Endothelial cell of umbilical vein (primary cell): ENCODE measurements around the gene PCBD1. TPM values are rescaled to one million over a fixed set of nuclear protein-coding genes. Genes with fewer than 3 reads are reported as not detected.

ENCODE experiments used
- BruUV-seq: library from RNA; stranded (reverse); fragments of 400-500 nt; replicated peaks from 2 replicates; lab custom pipeline; 2021; lab: Mats Ljungman, UMichigan
- CTCF ChIA-PET: fragments of 300-600, 350-600 bp; sonication (Branson Sonifier 250); formaldehyde crosslinking; loops from one replicate; lab custom pipeline; 2021; ENCODE audit warnings: antibody characterized with exemption, inconsistent platforms; lab: Charles Lee
- POLR2A ChIA-PET: fragments of 300-600, 350-600 bp; sonication (Branson Sonifier 250); formaldehyde crosslinking; loops from one replicate; lab custom pipeline; 2021; ENCODE audit warnings: antibody characterized with exemption, inconsistent platforms; lab: Charles Lee
- DNase-seq: peaks from one replicate; pipeline ENCODE4 v3.0.0-alpha.2; 2011; ENCODE audit warnings: low read depth, low spot score
- FAIRE-seq: peaks from 2 replicates; lab custom pipeline; 2011; peaks lifted over from hg19 to GRCh38; lab: Jason Lieb, UNC
- H2AFZ ChIP-seq: 2 replicates; pipeline ENCODE4 v1.6.0; 2012; ENCODE audit warnings: low read depth, low read length, control low read depth, inconsistent platforms
- H3K27ac ChIP-seq: 2 replicates; pipeline ENCODE4 v1.5.1; 2011; ENCODE audit warnings: low read depth, mild to moderate bottlenecking, control low read depth, low read length, moderate library complexity; ENCODE audit not compliant: insufficient read depth
- H3K27me3 ChIP-seq, 2 experiments: 2 replicates each; pipeline versions ENCODE4 v1.6.0 to v1.6.1; 2011; ENCODE audit warnings: low read length in 2 of 2, mixed read lengths in 1 of 2; ENCODE audit not compliant: control insufficient read depth in 2 of 2, insufficient read depth in 2 of 2
- H3K36me3 ChIP-seq, 2 experiments: 2 replicates in 1 of 2; 3 replicates in 1 of 2; pipeline ENCODE4 v1.5.1; 2011; ENCODE audit warnings: low read length in 2 of 2, mild to moderate bottlenecking in 1 of 2, moderate library complexity in 1 of 2; ENCODE audit not compliant: control insufficient read depth in 2 of 2, insufficient read depth in 2 of 2; ENCODE audit errors: extremely low read depth in 1 of 2
- H3K4me1 ChIP-seq: 3 replicates; pipeline ENCODE4 v1.5.1; 2011; ENCODE audit warnings: mild to moderate bottlenecking, low read length; ENCODE audit not compliant: control insufficient read depth, insufficient read depth; ENCODE audit errors: extremely low read depth
- H3K4me2 ChIP-seq: 2 replicates; pipeline ENCODE4 v1.6.1; 2011; ENCODE audit warnings: low read length, control low read depth, mixed read lengths; ENCODE audit not compliant: insufficient read depth
- H3K4me3 ChIP-seq, 3 experiments: fragments of 200-600 bp in 1 of 3; sonication (generic), shearing (Covaris generic) in 1 of 3; replicated peaks in 1 of 3; 2 replicates each; pipeline ENCODE4 v1.5.1; 2011 to 2016; ENCODE audit warnings: control low read depth in 3 of 3, low read length in 3 of 3, mild to moderate bottlenecking in 2 of 3, inconsistent platforms in 1 of 3, low read depth in 1 of 3, moderate library complexity in 1 of 3; ENCODE audit not compliant: insufficient read depth in 1 of 3
- H3K79me2 ChIP-seq: 2 replicates; pipeline ENCODE4 v1.6.0; 2012; ENCODE audit warnings: low read length, inconsistent platforms; ENCODE audit not compliant: control insufficient read depth, insufficient read depth
- H3K9ac ChIP-seq: replicated peaks from 2 replicates; pipeline ENCODE3; 2011; ENCODE audit warnings: low read length, control low read depth; ENCODE audit not compliant: insufficient read depth; ENCODE audit errors: extremely low read depth
- H3K9me1 ChIP-seq: replicated peaks from 3 replicates; pipeline ENCODE4 v1.6.0; 2011; ENCODE audit warnings: mild to moderate bottlenecking, low read length; ENCODE audit not compliant: control insufficient read depth, insufficient read depth; ENCODE audit errors: extremely low read depth
- H3K9me3 ChIP-seq: replicated peaks from 2 replicates; pipeline ENCODE4 v1.5.1; 2012; ENCODE audit warnings: low read length, inconsistent platforms; ENCODE audit not compliant: control insufficient read depth, insufficient read depth
- H4K20me1 ChIP-seq: replicated peaks from 2 replicates; pipeline ENCODE3; 2011; ENCODE audit warnings: mild to moderate bottlenecking, low read length; ENCODE audit not compliant: control insufficient read depth, insufficient read depth; ENCODE audit errors: extremely low read depth
- CTCF ChIP-seq, 2 donors: IDR thresholded peaks; 1 replicate in 1 of 2; 2 replicates in 1 of 2; pipeline ENCODE4 v1.5.1; 2011; ENCODE audit warnings: low read length in 2 of 2, mild to moderate bottlenecking in 2 of 2, moderate library complexity in 2 of 2, control low read depth in 1 of 2, inconsistent platforms in 1 of 2, low read depth in 1 of 2; ENCODE audit not compliant: insufficient read depth in 1 of 2; ENCODE audit errors: extremely low read depth in 1 of 2
- EZH2 ChIP-seq: IDR thresholded peaks from 2 replicates; pipeline ENCODE4 v1.6.1; 2012; ENCODE audit warnings: borderline replicate concordance, low read depth, mild to moderate bottlenecking, moderate library complexity, low read length, inconsistent platforms; ENCODE audit not compliant: severe bottlenecking
- FOS ChIP-seq: IDR thresholded peaks from 2 replicates; pipeline ENCODE4 v1.6.1; 2011; ENCODE audit warnings: mild to moderate bottlenecking, low read length, moderate library complexity, borderline replicate concordance; ENCODE audit not compliant: insufficient read depth
- GATA2 ChIP-seq: IDR thresholded peaks from 2 replicates; pipeline ENCODE4 v1.7.0; 2011; ENCODE audit warnings: low read depth, mild to moderate bottlenecking, moderate library complexity, mixed read lengths, low read length; ENCODE audit not compliant: insufficient read length, insufficient read depth
- JUN ChIP-seq: IDR thresholded peaks from 2 replicates; pipeline ENCODE4 v1.6.1; 2011; ENCODE audit warnings: borderline replicate concordance, low read depth; ENCODE audit not compliant: insufficient read length, insufficient read depth
- MAX ChIP-seq: IDR thresholded peaks from 2 replicates; pipeline ENCODE4 v1.6.1; 2011; ENCODE audit not compliant: insufficient read depth, insufficient read length
- MYC ChIP-seq: IDR thresholded peaks from one replicate; pipeline ENCODE4 v1.6.1; 2011; ENCODE audit warnings: mild to moderate bottlenecking, low read depth, low read length
- POLR2A ChIP-seq: IDR thresholded peaks from 2 replicates; pipeline ENCODE4 v1.6.1; 2012; ENCODE audit warnings: low read depth, mild to moderate bottlenecking, control low read depth, low read length
- POLR2AphosphoS5 ChIP-seq: IDR thresholded peaks from 2 replicates; pipeline ENCODE4 v1.6.1; 2012; ENCODE audit warnings: low read depth, mild to moderate bottlenecking, control low read depth, low read length, moderate library complexity; ENCODE audit not compliant: insufficient read depth
- dilution Hi-C: fragments of 300-500 bp; cut with MboI; formaldehyde crosslinking; loops from one replicate; pipeline ENCODE4 v1.15.0; 2019; ENCODE audit warnings: low sequenced_read_pairs; ENCODE audit not compliant: extremely low pct_ligation_motif_present
- intact Hi-C: fragments of 100-400 bp; cut with micrococcal nuclease; formaldehyde crosslinking; loops from one replicate; pipeline ENCODE4 v1.10.0; 2022
- polyA plus RNA-seq, 4 experiments: library from polyadenylated mRNA; depleted of rRNA in 3 of 4; stranded (reverse) in 3 of 4; unstranded in 1 of 4; fragments of >200 nt; gene quantifications; 2 replicates each; pipeline versions ENCODE4 v1.2.1 to v1.2.3, GENCODE V29; 2011 to 2012; ENCODE audit warnings: missing spikeins in 1 of 4
- total RNA-seq: library from RNA; stranded (reverse); gene quantifications from 2 replicates; pipeline ENCODE4 v1.2.3, GENCODE V29; 2021

The PCBD1 gene
- total and polyA plus RNA-seq, 2 donors (not counting 3 experiments of a cell fraction or from before 2014, with no cell fraction given) = 95.7 to 113 TPM

GRCh38 chr10:70884741-70885140 is 3.6 kb downstream of the PCBD1 start:
- Histone ChIP-seq H4K20me1 (no peaks in the 10 kb centered on the region), H3K4me2 (no peak overlapping the region), H3K27me3 (no peaks in the 10 kb centered on the region), H2AFZ (no peak overlapping the region), H3K36me3 (peaks cover 5 to 6% of the 10 kb centered on the region in 2 experiments), H3K4me3 (no peak overlapping the region), H3K9me1 (no peaks in the 10 kb centered on the region), H3K79me2 (peaks cover 8% of the 10 kb centered on the region), H3K4me1 (peaks cover 12% of the 10 kb centered on the region), H3K27ac (no peak overlapping the region), H3K9ac (no peak overlapping the region), H3K9me3 (no peaks in the 10 kb centered on the region)
- no peak for FAIRE-seq
- POLR2A ChIA-PET = no interaction called here
- DNase-seq = no peak
- CTCF ChIA-PET = interaction anchor here (1.1 kb wide), 1 partner anchor 68 kb away, joined by 6 read pairs; the partner anchor contains the start of gene SGPL1
- intact Hi-C loops = loop anchor here (10.0 kb wide), 1 partner anchor 420 kb away; no protein-coding TSS in a partner anchor
- TF ChIP-seq GATA2 (no peak), CTCF (IDR thresholded peaks at IDR 0.05; ENCODE audit: extremely low read depth in 1 of 2, insufficient read depth in 1 of 2, low read depth in 1 of 2, low read length in 2 of 2) (no peak), POLR2A (no peak), JUN (no peak), MAX (no peak), MYC (no peak), EZH2 (no peak), POLR2AphosphoS5 (no peak), FOS (no peak)
- BruUV-seq = no TSS peak
- dilution Hi-C loops = no loop called here
